GM21737 (cell line): Measurements from ENCODE around the gene ABHD10.
A peak's percentile ranks its signal among the peaks of the same experiment; 100 is the strongest.

Experiments
- ATAC-seq: cut with Tn5 transposase; IDR thresholded peaks from one replicate; pipeline ENCODE4 v1.9.1; 2021; ENCODE audit warnings: mild to moderate bottlenecking, moderate library complexity; ENCODE audit not compliant: unreplicated experiment

The ABHD10 gene

GRCh38 chr3:111978583-111979433 lies at the start of gene ABHD10:
TSS of gene ABHD10 (plus strand) at chr3:111979026. CDS start at chr3:111979062, 36 bp downstream.
- peak; percentile 97 for ATAC-seq

- no peak for ATAC-seq
Observed at GRCh38 chr3:111929484-111929883, 49.3 kb upstream of the ABHD10 start.

- no peak for ATAC-seq
Observed at GRCh38 chr3:111932946-111933345, 45.9 kb upstream of the ABHD10 start.

GRCh38 chr3:111936191-111936841 lies 42.5 kb upstream of the ABHD10 start:
- no peak for ATAC-seq

- ATAC-seq, result no peak
Observed at GRCh38 chr3:111936967-111937366, 41.9 kb upstream of the ABHD10 start.

GRCh38 chr3:111937871-111938270 lies 41.0 kb upstream of the ABHD10 start:
- no peak for ATAC-seq

- no peak for ATAC-seq
Observed at GRCh38 chr3:111939873-111940272, 39.0 kb upstream of the ABHD10 start.

DNA sequence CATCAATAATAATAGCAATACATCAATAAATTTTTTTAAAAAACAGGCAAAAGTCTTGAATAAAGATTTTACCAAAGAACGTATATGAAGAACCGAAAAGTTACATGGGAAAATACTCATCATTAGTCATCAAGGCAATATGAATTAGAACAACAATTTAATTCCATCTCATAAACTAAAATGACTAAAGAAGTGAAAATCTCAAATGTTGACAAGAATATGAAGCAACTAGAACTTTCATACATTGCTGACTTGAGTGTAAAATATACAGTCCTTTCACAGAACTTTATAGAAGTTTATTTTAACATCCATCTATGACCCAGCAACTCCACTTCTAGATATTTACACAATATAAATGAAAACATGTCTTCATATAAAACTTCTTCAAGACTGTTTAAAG lies 35.3 kb upstream of the ABHD10 start:
- ATAC-seq, result no peak

- ATAC-seq, result no peak
Observed at GRCh38 chr3:111944372-111944771, 34.5 kb upstream of the ABHD10 start.

GRCh38 chr3:111947231-111947630 lies 31.6 kb upstream of the ABHD10 start:
- no peak for ATAC-seq

GRCh38 chr3:111948786-111949185 lies 30.0 kb upstream of the ABHD10 start:
- ATAC-seq, result no peak

GRCh38 chr3:111949712-111950111 lies 29.1 kb upstream of the ABHD10 start:
- ATAC-seq, result no peak

DNA sequence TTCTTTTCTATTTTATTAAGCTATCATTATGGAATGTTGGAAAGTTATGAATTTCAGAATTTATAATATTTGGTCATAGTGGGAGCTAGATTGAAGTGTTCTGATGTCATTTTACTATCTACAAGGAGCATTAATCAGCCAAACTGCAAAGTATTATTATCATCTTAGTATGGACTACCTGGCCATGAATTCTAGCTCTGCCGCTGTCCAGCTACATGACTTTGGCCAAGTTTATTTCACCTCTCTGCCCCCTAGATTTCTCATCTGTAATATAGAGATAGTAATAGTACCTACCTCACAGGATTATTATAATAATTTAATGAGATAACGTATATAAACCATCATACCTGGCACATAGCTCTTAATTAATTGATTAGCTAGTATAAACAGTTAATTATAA lies 27.8 kb upstream of the ABHD10 start:
- no peak for ATAC-seq

GRCh38 chr3:111952086-111952485 lies 26.7 kb upstream of the ABHD10 start:
- no peak for ATAC-seq

DNA sequence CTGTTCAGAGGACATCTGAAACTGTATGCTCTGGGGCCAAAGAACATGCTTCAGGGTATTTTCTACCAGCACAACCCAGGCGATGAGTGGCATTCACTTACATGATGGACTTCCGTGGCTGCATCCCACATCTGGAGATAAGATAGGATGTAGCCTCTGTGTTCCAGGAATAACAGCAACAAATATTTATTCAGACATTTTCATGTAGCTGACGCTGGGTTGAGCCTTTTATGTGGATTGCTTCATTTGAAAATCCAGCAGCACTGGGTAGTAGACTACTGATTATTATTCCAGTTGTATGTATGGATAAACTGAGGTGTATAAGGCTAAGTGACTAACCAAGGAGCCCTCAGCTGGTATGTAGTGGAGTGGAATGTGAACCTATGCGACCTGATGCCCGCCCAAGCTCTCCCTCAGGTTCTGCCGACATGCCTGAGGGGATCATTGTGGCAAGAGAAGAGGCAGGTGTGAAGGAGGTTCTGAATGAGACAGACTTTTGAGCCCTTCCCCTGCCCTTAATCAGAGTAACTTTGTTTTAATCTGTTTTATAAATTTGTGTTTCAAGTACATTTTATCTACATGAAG lies 25.9 kb upstream of the ABHD10 start:
- no peak for ATAC-seq

DNA sequence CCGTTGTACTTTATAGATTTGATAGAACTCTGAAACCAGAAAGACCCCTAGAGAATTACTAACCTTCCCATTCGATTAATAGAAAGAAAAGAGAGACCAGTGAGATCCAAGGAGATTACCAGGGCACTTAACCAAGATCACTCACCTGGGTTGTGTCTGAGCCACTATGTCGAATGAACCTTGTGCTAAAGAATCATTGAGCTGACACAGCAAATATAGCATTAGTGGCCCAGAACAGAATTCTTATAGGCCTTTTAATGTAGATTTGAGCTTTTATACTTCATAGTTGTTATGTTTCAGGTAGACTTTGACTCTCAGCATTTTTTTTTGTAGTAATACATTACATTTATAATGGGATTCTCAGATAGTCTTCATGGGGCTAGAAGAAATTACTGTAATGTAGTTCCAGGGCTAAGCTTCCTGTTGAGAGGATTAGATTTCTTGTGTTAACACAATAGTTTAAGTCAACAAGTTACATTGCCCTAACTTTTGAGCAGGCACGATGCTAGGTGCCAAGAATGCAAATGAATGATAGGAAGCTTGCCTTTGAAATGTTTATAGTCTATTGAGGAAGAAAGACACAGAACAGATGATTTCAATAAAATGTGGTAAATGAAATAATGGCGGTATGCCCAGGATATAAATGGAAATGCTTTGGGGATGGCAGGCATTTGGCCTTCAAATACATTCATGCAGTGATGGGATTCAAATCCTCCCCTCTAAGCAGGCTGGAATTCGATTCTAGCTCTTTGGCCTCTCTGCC lies 24.4 kb upstream of the ABHD10 start:
- ATAC-seq, result no peak

DNA sequence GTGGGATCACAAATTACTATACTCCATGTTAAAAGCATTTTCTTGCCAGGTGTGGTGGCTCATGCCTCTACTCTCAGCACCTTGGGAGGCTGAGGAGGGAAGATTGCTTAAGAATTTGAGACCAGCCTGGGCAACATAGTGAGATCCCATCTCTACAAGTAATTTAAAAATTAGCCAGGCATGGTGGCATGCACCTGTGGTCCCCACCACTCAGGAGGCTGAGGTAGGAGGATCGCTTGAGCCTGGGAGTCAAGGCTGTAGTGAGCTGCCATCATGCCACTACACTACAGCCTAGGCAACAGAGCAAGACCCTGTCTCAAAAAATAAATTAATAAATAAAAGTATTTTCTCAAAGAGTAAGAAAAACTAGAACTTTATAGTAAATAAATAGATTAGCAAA lies 22.9 kb upstream of the ABHD10 start:
- ATAC-seq, result no peak

DNA sequence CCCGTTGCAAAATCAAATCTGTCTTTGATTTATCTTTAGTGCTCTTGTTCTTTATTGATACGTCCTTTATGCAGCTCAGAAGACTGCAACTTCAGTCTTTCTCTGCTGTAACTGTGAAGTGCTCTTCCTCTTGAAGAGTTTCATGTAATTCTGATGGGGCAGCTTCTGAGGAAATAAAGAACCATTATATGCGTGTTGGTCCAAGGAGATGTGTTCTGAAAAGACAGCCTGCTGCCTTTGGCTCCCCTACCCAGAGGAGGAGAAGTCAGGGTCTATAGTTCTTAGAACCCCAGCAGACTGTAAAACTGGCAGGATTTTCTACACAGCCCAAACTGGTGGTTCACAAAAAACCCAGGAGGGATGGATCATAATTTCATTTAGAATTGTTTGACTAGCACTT lies 22.4 kb upstream of the ABHD10 start:
- no peak for ATAC-seq

DNA sequence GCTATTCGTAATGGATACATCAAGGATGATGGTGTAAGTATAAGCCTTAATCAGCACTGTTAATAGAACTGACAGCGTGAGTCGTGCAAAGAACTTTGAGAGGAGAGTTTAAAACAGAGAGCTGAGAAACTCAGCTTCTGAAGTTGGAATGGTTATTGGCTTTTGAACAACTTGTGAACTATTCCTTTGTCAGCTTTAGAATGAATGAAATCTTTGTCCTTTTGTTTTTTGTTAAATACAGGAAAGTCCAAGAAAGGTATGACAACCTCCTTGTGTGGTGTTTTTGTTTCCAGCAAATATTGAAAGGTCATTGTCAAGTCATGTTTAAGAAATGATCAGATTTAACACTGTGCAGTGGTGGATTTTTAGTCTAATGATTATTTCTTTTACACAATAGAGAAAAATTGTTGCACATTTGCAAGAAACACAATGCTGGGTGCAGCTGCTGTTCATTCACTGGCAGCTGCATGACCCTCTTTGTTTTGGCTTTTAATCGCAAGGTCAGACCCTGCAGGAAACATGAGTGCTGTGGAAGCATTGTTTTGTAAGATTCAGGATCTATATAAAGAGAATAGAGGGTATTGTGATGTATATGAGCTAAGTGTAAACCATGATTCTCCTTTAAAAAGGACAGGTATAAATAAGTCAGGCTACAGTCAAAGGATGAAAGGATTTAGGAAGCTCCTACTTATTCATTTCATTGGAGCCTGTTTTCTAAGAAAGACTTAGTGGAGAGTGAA lies 21.7 kb upstream of the ABHD10 start:
- no peak for ATAC-seq

DNA sequence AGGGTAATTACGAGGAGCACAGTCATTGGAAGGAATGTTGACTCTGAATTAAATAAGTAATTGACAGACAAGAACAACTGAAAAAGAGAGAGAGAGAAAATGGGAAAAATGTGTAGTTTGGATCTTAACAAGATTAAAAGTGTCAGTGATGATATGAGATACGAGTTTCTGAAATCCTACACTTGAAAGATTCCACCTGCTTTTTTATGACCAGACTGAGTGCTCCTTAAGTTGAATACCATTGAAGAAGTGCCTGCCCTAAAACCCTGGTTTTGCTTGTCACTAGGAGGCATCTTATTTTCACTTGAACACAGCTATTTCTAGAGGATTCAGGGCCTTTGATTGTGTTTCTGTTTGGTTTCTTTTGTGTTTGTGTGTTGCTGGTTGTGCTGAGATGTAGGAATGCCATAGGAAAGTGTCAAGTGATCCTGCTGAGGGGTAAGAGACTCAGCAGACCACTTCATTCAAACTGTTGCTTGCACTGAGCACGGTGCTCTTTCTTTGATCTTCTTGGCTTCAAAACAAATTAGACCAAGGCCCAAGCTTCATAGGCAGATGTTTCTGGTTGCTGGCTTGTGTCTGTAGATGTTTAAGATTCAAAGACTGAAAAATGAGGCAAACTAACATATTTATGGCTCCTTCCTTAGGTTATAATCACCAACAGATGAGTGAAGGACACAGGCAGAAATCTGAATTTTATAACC lies 17.2 kb upstream of the ABHD10 start:
- no peak for ATAC-seq
